Esophagus squamous epithelium (tissue), 4 donors: Measurements from ENCODE around the gene NCSTN.

ENCODE experiments used
- POLR2A ChIP-seq, 4 donors: fragments of 450-650 bp; IDR thresholded peaks; one replicate each; pipeline ENCODE4 v1.6.1; 2017; ENCODE audit warnings: antibody characterized with exemption in 4 of 4, mild to moderate bottlenecking in 4 of 4, moderate library complexity in 3 of 4
- TF ChIP-seq, protein P1 (sequence below), 6 experiments: fragments of 450-650 bp in 4 of 6; fragments of 200-600 bp in 2 of 6; sonication (generic) in 2 of 6; IDR thresholded peaks; one replicate each; pipeline ENCODE4 v1.5.1; 2016 to 2019; ENCODE audit warnings: antibody characterized with exemption in 6 of 6, mild to moderate bottlenecking in 4 of 6, moderate library complexity in 4 of 6

DNA sequence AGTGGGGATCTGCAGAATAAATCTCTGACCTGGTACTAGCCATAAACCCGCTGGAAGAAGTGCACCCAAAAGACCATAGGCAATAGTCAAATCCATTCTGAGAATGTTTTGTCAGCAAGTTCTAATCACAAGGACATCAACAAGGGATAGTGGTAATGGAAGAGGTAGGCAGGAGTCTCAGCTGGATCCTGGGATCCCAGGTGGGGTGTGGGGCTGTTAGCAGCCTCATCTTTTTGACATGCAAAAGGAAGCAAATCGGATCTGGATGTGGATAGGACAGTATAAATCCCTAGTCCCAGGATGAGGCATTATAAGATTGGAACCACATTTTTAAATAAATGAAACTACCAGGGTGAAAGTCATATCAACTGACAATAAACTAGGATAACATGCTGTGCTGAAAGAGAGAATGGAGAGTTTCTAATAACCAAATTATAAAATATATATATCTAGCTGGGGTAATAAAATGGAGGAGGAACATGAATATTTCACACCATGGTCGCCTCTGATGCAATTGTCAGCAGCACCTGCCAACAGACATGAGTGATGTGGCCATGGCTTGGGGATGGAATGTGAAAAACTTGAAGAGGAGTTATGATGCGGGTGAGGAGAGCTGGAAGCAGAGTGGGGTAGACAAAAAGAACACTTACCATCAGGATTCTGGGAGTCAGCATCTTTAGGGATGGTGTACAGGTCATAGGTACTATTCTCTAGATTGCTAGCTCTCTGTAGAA lies 34.6 kb upstream of the NCSTN start:
- TF ChIP-seq, protein P1, sequence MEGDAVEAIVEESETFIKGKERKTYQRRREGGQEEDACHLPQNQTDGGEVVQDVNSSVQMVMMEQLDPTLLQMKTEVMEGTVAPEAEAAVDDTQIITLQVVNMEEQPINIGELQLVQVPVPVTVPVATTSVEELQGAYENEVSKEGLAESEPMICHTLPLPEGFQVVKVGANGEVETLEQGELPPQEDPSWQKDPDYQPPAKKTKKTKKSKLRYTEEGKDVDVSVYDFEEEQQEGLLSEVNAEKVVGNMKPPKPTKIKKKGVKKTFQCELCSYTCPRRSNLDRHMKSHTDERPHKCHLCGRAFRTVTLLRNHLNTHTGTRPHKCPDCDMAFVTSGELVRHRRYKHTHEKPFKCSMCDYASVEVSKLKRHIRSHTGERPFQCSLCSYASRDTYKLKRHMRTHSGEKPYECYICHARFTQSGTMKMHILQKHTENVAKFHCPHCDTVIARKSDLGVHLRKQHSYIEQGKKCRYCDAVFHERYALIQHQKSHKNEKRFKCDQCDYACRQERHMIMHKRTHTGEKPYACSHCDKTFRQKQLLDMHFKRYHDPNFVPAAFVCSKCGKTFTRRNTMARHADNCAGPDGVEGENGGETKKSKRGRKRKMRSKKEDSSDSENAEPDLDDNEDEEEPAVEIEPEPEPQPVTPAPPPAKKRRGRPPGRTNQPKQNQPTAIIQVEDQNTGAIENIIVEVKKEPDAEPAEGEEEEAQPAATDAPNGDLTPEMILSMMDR (IDR thresholded peaks at IDR 0.05): no peak
- TF ChIP-seq POLR2A (IDR thresholded peaks at IDR 0.05): no peak
